Nasal cavity respiratory epithelium epithelial cell of viscerocranial mucosa (primary cell): Measurements from ENCODE around the gene GALNT14. TPM values are rescaled to one million over a fixed set of nuclear protein-coding genes. Genes with fewer than 3 reads are reported as not detected.

Experiments
- total RNA-seq: library from RNA; depleted of rRNA; stranded (reverse); fragments of >200 nt; gene quantifications from 2 replicates; pipeline ENCODE4 v1.2.3, GENCODE V29; 2014

Gene GALNT14, protein sequence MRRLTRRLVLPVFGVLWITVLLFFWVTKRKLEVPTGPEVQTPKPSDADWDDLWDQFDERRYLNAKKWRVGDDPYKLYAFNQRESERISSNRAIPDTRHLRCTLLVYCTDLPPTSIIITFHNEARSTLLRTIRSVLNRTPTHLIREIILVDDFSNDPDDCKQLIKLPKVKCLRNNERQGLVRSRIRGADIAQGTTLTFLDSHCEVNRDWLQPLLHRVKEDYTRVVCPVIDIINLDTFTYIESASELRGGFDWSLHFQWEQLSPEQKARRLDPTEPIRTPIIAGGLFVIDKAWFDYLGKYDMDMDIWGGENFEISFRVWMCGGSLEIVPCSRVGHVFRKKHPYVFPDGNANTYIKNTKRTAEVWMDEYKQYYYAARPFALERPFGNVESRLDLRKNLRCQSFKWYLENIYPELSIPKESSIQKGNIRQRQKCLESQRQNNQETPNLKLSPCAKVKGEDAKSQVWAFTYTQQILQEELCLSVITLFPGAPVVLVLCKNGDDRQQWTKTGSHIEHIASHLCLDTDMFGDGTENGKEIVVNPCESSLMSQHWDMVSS
- total RNA-seq, result 16.4 and 22.5 TPM in 2 replicates

DNA sequence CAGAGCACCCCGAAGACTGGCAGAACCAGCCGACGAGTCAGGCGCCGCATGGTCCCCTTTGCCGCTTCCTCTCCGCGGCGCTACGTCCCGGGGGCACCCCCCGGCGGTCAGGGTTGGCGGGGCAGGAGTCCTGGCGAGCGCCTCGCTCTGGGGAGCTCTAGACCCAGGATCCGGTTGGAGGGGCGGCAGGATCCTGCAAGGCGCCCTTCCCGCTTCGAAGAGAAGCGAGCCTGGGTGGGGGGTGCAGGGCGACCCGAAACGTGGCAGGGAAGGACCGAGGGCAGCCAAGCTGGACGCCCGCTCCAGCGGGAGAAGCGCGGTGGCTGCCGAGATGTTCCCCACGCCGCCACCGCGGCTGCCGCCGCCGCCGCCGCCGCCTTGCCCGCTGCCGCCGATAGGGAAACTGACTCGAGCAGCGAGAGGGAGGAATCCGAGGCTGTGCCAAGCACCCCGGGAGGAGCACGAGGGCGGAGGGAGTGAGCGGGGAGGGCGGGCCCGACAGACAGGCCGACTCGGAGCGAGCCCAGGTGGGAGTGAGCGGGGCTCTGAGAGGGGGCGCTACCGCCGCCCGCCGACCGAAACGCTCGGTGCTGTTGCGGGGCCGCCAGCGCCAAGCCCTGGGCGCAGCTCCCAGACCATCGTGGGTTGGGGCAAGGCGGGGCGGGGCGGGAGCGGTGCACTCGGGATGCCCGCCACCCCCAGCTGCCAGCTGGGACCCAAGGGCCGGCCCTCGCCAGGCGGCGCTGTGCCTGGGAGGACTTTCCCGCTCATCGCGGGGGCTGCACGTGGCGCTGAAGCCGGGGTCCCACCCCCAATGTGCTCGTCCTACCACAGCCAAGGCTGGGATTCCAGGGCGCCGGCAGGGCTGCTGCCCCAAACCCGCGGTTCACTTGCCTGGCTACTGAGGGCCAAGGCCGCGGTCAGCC is at the start of gene GALNT14:
Gene GALNT14, minus strand, starts transcription at position 404 of the 926 bp plus-strand sequence. Its CDS starts 354 bp downstream, at position 50.

Other genes with a start within 250 kb of the GALNT14 start
- 1.4 and 6.1 TPM in 2 replicates for gene CAPN14, start 79.1 kb upstream of the GALNT14 start, total RNA-seq
- gene EHD3, start 95.7 kb upstream of the GALNT14 start, total RNA-seq, result 1.4 and 7.6 TPM in 2 replicates